Subcutaneous adipose tissue (tissue), 4 donors: ENCODE data around the gene SNX30. TPM values are rescaled to one million over a fixed set of nuclear protein-coding genes. Genes with fewer than 3 reads are reported as not detected.

Experiments
- CTCF ChIP-seq: fragments of 450-650 bp; IDR thresholded peaks from one replicate; pipeline ENCODE4 v1.5.1; 2016; ENCODE audit warnings: low read depth, mild to moderate bottlenecking, control low read depth, antibody characterized with exemption, moderate library complexity
- total RNA-seq, 4 donors: library from RNA; depleted of rRNA; stranded (reverse); fragments of >200 nt; gene quantifications; one replicate each; pipeline ENCODE4 v1.1.0, GENCODE V29; 2016

Gene SNX30
- total RNA-seq, 4 donors from 2014 or later: 10.1 to 25.3 (median 13.4) TPM

- TF ChIP-seq CTCF: no peak
These were observed 42.8 kb downstream of the SNX30 start for GRCh38 chr9:112793213-112793810.

- no peak for TF ChIP-seq CTCF
These were observed 44.2 kb downstream of the SNX30 start for GRCh38 chr9:112794731-112795130.

- no peak for TF ChIP-seq CTCF
These were observed 45.4 kb downstream of the SNX30 start for GRCh38 chr9:112795921-112796320.

- no peak for TF ChIP-seq CTCF
These were observed 45.9 kb downstream of the SNX30 start for GRCh38 chr9:112796485-112796884.

GRCh38 chr9:112809351-112809848 lies 58.8 kb downstream of the SNX30 start:
- TF ChIP-seq CTCF: no peak

- TF ChIP-seq CTCF: no peak
These were observed 59.3 kb downstream of the SNX30 start for GRCh38 chr9:112809906-112810305.

GRCh38 chr9:112810696-112811490 lies 60.3 kb downstream of the SNX30 start:
- no peak for TF ChIP-seq CTCF
